ENCODE measurements around the gene COQ8A.

DNA sequence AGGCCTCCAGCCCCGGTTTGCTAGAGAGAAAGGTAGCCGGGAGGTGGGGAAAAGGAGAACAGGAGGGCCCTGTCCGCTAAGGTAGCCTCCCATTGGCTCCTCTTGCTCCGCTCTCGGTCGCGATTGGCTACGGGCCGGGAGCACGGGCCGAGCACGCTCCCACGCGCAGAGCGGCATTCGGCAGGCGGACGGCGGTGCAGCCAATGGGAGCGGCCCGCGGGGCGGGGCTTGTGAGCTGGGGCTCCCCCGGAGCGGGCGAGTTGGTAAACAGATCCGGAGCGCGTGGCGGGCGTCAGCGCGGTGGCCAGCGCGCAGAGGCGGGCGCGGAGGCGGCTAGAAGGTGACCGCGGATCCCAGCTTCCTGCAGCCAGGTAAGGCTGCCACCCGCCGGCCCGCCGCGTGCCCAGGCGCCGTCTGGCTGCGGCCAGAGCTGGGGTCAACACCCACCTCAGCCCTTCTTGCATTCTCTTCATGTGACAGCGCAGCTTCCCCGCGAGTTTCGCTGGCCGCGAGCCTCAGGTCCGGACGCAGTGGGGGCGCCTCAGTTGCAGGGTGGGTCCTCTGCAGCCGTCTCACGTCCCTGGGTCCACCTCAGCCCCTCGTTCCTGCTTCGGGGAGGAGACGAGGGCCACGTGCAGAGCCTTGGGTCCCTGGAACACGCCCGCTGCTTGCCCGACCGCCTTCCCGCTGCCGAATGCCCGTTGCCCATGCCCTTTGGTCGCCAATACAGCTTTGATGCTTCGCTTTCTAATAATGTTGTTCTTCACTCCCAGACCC is at the start of gene COQ8A:
- TF ChIP-seq CTCF (conservative IDR thresholded peaks at IDR 0.05 in 1 of 2, IDR thresholded peaks at IDR 0.05 in 1 of 2; ENCODE audit: low read depth in 1 of 2, low read length in 2 of 2) (no peak), EZH2 (IDR thresholded peaks at IDR 0.05; ENCODE audit: low read length, missing control alignments) (no peak)

Data from fibroblast of lung (primary cell).